DND-41 (cell line): ENCODE data around the gene REPS2.

Experiments
- ATAC-seq: fragments of 200-7000 bp; cut with Tn5 transposase; 3 replicates; pipeline ENCODE4 v1.9.1; 2021; ENCODE audit warnings: low read depth; ENCODE audit not compliant: insufficient read depth
- DNase-seq: peaks from one replicate; pipeline ENCODE4 v3.0.0-alpha.2; 2020
- H2AFZ ChIP-seq: 2 replicates; pipeline ENCODE4 v1.6.0; 2012; ENCODE audit warnings: low read depth, low read length
- H3K27ac ChIP-seq: 2 replicates; pipeline ENCODE4 v1.5.1; 2012; ENCODE audit warnings: low read length, inconsistent platforms
- H3K27me3 ChIP-seq: fragments of 200-600 bp; sonication (generic); 2 replicates; pipeline ENCODE4 v1.6.0; 2012; ENCODE audit warnings: low read length, mild to moderate bottlenecking, inconsistent platforms; ENCODE audit not compliant: insufficient read depth, poor library complexity
- H3K36me3 ChIP-seq: 2 replicates; pipeline ENCODE4 v1.5.1; 2012; ENCODE audit warnings: low read length, inconsistent platforms; ENCODE audit not compliant: insufficient read depth
- H3K4me1 ChIP-seq: 2 replicates; pipeline ENCODE4 v1.5.1; 2012; ENCODE audit warnings: mild to moderate bottlenecking, low read length; ENCODE audit not compliant: insufficient read depth
- H3K4me2 ChIP-seq: 2 replicates; pipeline ENCODE4 v1.6.0; 2012; ENCODE audit warnings: mild to moderate bottlenecking, moderate library complexity, low read length, inconsistent platforms; ENCODE audit not compliant: insufficient read depth
- H3K4me3 ChIP-seq, 2 experiments: fragments of 200-600 bp in 1 of 2; shearing (Covaris generic) in 1 of 2; 2 replicates each; pipeline ENCODE4 v1.5.1; 2012 to 2016; ENCODE audit warnings: inconsistent platforms in 2 of 2, low read length in 2 of 2, mild to moderate bottlenecking in 2 of 2, low read depth in 1 of 2, moderate library complexity in 1 of 2
- H3K79me2 ChIP-seq: 2 replicates; pipeline ENCODE4 v1.6.0; 2012; ENCODE audit warnings: low read length, inconsistent platforms; ENCODE audit not compliant: insufficient read depth
- H3K9ac ChIP-seq: 2 replicates; pipeline ENCODE4 v1.6.0; 2012; ENCODE audit warnings: low read depth, mild to moderate bottlenecking, inconsistent platforms, low read length, moderate library complexity
- H3K9me3 ChIP-seq: 2 replicates; pipeline ENCODE4 v1.5.1; 2012; ENCODE audit warnings: low read length, moderate library complexity, mild to moderate bottlenecking, inconsistent platforms; ENCODE audit not compliant: insufficient read depth, severe bottlenecking
- H4K20me1 ChIP-seq: 2 replicates; pipeline ENCODE4 v1.6.0; 2012; ENCODE audit warnings: low read length; ENCODE audit not compliant: insufficient read depth
- CTCF ChIP-seq: IDR thresholded peaks from 2 replicates; pipeline ENCODE4 v1.5.1; 2012; ENCODE audit warnings: borderline replicate concordance, low read length, moderate library complexity, mild to moderate bottlenecking; ENCODE audit not compliant: poor library complexity, severe bottlenecking; ENCODE audit errors: extremely low read depth
- EZH2 ChIP-seq: IDR thresholded peaks from 3 replicates; pipeline ENCODE4 v1.6.1; 2012; ENCODE audit warnings: borderline replicate concordance, low read depth, mild to moderate bottlenecking, moderate library complexity, low read length, inconsistent platforms; ENCODE audit not compliant: severe bottlenecking

Gene REPS2

GRCh38 chrX:16970977-16971376, 24.5 kb downstream of the REPS2 start:
- TF ChIP-seq EZH2 (no peak), CTCF (no peak)
- Histone ChIP-seq H3K4me1 (no peaks in the 10 kb centered on the region), H3K79me2 (no peaks in the 10 kb centered on the region), H3K4me2 (no peak overlapping the region), H2AFZ (no peak overlapping the region), H3K27me3 (no peaks in the 10 kb centered on the region), H3K27ac (no peak overlapping the region), H3K4me3 (no peak overlapping the region), H3K9ac (no peak overlapping the region), H4K20me1 (no peaks in the 10 kb centered on the region), H3K36me3 (no peaks in the 10 kb centered on the region), H3K9me3 (no peaks in the 10 kb centered on the region)
- ATAC-seq (no peak), DNase-seq (no peak)

GRCh38 chrX:16971694-16972093, 25.2 kb downstream of the REPS2 start:
- no peaks in the 10 kb centered on the region for H3K79me2 ChIP-seq

GRCh38 chrX:16975233-16975632, 28.8 kb downstream of the REPS2 start:
- no peak overlapping the region for H3K9ac ChIP-seq
- no peak for TF ChIP-seq CTCF
- no peak for TF ChIP-seq EZH2
- no peak overlapping the region for H3K4me3 ChIP-seq
- peak; percentile 40; the same call in 1 of the 3 replicates for ATAC-seq
- H3K27ac ChIP-seq, result no peak overlapping the region
- no peaks in the 10 kb centered on the region for H3K27me3 ChIP-seq
- no peak for DNase-seq
- no peaks in the 10 kb centered on the region for H3K4me1 ChIP-seq
- no peak overlapping the region for H2AFZ ChIP-seq
- no peaks in the 10 kb centered on the region for H3K36me3 ChIP-seq
- H3K4me2 ChIP-seq, result no peak overlapping the region
- H3K9me3 ChIP-seq, result no peaks in the 10 kb centered on the region
- H3K79me2 ChIP-seq, result no peaks in the 10 kb centered on the region
- no peaks in the 10 kb centered on the region for H4K20me1 ChIP-seq

More at GRCh38 chrX:16971694-16972093, 25.2 kb downstream of the REPS2 start:
- DNase-seq (no peak), ATAC-seq (no peak)
- no peaks in the 10 kb centered on the region for H3K9me3 ChIP-seq
- TF ChIP-seq EZH2 (no peak), CTCF (no peak)
- H3K4me1 ChIP-seq, result no peaks in the 10 kb centered on the region
- H3K36me3 ChIP-seq, result no peaks in the 10 kb centered on the region
- no peak overlapping the region for H3K4me3 ChIP-seq
- no peaks in the 10 kb centered on the region for H3K27me3 ChIP-seq
- no peak overlapping the region for H3K27ac ChIP-seq
- no peak overlapping the region for H3K4me2 ChIP-seq
- no peak overlapping the region for H3K9ac ChIP-seq
- H4K20me1 ChIP-seq, result no peaks in the 10 kb centered on the region
- H2AFZ ChIP-seq, result no peak overlapping the region

- Histone ChIP-seq H3K9ac (no peak overlapping the region), H3K27me3 (no peaks in the 10 kb centered on the region), H2AFZ (no peak overlapping the region), H3K27ac (no peak overlapping the region), H3K79me2 (no peaks in the 10 kb centered on the region), H3K4me3 (no peak overlapping the region), H4K20me1 (no peaks in the 10 kb centered on the region), H3K36me3 (no peaks in the 10 kb centered on the region), H3K4me1 (no peaks in the 10 kb centered on the region), H3K9me3 (no peaks in the 10 kb centered on the region), H3K4me2 (no peak overlapping the region)
- TF ChIP-seq EZH2 (no peak), CTCF (no peak)
- ATAC-seq (no peak), DNase-seq (no peak)
These were observed 31.3 kb downstream of the REPS2 start for GRCh38 chrX:16977771-16978170.
